ENCODE data around the gene NFE2.
"Not testable (repeated sequence)": the region's sequence is repeated elsewhere in the genome, so short reads cannot be mapped to it uniquely, and the experiment has no call there.

The NFE2 gene

DNA sequence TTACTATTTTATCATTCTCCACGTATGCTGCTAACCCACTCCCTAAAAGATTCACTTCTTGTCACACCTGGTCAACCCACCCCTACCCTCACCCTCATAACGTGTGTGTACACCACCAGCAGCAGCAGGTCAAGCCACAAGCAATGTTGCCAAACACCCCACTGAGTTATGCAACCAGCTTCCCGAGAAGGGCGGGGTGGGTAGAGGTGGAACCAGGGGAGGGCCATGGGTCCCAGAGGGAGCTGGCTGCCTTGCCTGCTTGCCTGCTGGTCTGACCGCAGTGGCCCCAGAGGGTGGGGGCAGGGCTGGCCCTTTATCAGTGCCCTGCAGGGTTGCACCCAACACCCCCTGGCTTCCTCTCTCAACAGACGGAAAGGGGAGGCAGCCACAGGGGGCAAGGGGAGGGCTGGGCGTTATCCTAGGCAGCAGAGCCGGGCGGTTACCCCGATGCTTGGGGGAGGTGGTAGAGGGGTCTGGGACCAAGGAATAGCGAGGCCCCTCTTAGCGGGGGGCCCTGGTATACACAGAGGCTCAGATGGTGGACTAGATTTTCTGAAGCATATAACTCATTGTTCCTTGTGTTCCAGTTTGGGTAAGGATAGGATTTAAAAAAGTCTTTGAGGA lies 3.5 kb upstream of the NFE2 start:
- DNase-seq, result no peak

DNA sequence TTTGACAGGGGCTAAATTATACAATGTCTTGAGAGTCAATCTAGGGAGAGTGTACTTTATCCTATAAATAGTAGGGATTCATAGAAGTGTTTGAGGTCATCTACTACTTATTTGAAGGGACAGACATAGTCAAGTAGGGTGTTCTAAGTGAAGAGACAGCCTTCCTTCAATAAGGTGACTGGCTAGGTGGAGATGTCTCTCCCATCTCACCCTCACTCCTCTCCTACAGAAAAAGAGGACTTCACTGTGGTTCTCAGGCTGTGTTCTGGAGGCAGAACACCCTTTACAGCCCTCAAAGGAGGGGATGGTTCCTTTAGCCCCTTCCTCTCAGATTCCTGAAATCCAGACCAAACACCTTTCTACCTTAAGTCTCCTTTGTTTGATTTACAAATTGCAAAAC lies 2.8 kb upstream of the NFE2 start:
- no peak for DNase-seq

- no peak for DNase-seq
These were observed 723 bp upstream of the NFE2 start for GRCh38 chr12:54301428-54302048.

DNA sequence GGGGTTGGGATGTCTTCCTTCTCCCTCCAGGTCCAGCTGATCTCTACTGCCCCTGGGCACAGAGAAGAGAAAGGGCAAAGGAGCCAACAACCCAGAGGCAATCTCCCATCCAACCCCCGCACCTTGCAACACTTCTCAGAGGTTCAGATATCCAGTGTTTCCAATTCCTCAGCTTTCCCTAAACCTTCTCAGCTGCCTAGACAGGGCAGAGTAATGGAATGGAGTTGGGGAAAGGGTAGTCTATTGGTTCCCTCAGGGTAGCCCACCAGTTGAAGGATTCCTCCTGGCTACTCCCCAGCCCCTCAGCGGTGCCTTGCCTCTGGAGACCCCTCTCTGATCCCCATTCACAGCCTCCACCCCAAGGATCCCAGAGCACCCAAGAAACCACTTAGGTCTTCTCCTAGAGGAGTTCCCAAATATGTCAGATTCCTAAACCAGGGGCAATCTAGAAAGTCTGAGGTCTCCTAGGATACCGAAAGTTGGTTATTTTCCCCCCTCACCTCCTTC lies 537 bp downstream of the NFE2 start:
- no peak for DNase-seq

GRCh38 chr12:54299515-54300224 lies 1.1 kb downstream of the NFE2 start:
- no peak for DNase-seq

- no peak for DNase-seq
These were observed 1.9 kb downstream of the NFE2 start for GRCh38 chr12:54298904-54299303.

DNA sequence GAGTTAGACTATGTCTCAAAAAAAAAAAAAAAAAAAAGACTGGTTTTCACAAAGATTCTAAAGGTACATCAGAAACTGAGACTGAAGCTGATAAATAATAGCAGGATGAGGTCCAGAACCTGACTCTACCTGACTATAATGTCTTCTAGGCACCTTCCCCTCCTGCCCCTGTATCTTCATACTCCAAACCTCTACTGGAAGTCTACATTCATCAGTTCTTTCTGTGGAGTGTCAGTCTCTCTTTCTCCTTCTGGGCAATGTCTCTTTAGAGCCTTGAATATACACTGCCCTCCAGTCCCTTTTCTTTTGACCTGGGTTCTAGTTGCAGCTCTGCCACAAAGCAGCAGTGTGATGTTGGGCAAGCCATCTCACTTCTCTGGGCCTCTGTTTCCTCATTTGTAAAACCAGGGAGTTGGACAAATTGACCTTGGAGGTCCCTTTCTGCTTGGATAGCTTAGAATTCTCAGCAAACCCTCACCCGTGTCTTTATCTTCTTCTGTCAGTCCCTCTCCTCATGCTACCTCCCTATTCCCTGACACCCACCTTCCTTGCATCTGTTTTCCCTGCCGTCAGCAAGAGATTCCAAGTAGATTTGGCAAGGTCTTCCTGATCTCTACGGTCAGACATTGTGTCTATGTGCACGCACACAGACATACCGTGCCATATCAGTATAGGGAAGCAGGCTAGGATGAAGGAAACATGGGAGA lies 4.3 kb downstream of the NFE2 start:
- DNase-seq, result no peak

GRCh38 chr12:54294953-54295566 lies 5.8 kb downstream of the NFE2 start:
- no peak for DNase-seq

- peak; percentile 64 for DNase-seq
These were observed 6.5 kb downstream of the NFE2 start for GRCh38 chr12:54294152-54294952.

GRCh38 chr12:54292931-54293241 lies 7.9 kb downstream of the NFE2 start:
- no peak for DNase-seq

DNA sequence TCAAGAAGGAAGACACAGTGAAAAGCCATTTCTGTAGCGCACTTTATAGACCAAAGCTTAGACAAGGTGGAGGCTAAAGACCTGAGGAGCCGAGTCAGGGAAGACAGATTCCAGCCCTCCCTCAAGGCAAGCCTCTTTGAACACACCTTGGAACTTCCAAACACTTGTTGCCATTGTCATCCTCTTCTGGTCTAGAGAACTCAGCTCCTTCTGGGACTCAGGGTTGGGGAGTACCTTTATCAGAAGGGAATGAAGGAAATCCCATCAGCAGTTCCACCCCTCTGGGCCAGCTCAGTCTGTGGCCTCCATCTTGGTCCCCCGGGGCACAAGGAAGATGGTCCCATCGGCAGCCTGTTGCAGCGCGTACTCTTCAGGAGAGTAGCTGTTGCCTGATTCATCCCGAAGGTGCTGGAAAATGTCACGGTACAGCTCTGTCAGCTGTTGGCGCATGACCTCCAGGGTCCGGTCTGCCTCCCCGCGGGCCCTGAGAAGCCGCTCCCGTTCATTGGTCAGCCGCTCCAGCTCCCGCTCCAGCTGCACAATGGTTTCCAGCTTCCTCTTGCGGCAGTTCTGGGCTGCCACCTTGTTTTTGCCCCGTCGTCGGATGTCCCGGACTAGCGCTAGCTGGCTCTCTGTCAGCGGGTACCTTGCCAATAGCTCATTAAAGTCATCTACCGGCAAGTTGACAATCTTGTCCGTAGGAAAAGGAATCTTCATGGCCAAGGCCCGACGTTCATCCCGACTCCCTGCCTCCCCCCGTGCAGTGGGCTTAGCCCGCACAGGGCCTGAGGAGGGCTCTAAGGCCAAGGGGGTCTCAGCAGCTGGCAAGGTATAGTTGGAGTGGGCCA lies 8.5 kb downstream of the NFE2 start:
- DNase-seq, result no peak

DNA sequence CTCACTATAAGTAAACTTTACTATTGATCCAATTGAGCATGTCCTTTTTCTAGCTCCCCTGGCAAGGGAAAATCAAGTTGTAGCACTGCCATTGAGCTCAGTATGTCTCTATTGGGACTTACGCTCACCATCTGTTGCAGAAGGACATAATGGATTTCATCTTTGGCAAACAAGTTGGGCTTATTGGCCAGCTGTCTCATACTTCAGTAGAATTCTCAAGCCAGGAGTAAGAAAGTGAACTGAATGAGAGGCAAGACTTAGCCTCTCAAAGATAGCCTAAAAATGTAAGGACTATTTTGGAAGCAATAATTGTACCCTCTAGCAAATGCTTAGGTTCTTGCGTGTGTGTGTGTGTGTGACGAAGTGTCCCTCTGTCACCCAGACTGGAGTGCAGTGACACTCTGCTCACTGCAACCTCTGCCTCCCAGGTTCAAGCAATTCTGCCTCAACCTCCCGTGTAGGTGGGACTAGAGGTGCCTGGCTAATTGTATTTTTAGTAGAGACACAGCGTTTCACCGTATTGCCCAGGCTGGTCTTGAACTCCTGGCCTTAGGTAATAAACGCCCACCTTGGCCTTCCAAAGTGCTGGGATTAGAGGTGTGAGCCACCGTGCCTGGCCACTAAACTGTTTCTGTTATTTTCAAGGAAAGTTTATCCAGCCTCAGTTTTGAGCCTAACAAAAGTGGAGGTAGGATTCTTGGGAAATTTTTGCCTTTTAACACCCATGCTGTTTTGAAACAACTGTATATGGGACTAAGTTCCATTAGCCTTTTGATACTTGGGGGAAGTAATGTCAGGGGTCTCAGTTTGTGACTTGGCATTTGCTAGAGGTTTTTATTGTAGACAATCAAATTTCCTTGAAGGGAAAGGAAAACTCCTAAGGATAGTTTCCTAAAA lies 13.3 kb downstream of the NFE2 start:
- no peak for DNase-seq

DNA sequence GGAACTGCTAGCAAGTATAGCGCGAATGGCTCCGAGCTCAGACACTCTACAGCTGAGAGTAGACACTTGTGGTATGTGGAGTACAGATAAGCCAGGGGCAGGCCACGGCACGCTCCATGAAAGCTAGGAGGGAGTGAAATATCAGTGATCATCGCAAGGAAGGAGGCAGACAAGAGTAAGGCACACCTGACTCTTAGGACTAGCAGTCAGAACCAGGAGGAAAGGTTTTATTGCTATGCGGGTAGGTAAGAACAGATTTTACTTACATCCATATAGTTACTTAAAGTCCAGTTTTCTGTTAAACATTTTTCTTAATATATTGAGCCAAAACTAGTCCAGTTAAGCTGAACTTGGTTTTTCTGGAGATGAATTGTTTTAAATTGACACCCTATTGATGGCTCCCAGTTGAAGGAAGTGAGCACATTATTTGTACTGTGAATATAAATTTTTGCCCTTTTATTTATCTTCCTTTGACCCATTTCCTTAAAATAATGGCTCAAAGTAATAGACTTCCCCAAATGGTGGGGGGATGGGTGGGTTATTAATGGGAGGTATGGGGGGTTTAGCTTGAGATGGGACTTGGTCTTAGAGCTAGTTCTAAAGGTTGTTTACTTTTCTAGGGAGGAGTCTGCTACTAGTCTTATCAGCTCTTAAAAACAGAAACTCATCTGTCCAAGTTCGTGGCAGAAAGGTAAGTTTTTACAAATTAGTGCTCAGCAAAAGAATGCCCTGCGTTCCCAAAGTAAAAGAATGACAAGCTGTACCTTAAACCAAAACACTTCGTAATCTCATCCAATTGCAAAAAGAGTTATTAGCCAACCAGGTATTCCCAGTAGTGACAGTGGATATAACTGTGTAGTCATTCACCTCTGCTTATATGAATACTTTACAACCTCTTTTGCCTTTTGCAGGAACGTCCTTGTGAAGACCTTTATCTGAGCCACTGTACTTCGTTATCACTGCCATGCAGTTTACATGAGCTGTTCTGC lies 14.5 kb downstream of the NFE2 start:
- DNase-seq, result no peak

DNA sequence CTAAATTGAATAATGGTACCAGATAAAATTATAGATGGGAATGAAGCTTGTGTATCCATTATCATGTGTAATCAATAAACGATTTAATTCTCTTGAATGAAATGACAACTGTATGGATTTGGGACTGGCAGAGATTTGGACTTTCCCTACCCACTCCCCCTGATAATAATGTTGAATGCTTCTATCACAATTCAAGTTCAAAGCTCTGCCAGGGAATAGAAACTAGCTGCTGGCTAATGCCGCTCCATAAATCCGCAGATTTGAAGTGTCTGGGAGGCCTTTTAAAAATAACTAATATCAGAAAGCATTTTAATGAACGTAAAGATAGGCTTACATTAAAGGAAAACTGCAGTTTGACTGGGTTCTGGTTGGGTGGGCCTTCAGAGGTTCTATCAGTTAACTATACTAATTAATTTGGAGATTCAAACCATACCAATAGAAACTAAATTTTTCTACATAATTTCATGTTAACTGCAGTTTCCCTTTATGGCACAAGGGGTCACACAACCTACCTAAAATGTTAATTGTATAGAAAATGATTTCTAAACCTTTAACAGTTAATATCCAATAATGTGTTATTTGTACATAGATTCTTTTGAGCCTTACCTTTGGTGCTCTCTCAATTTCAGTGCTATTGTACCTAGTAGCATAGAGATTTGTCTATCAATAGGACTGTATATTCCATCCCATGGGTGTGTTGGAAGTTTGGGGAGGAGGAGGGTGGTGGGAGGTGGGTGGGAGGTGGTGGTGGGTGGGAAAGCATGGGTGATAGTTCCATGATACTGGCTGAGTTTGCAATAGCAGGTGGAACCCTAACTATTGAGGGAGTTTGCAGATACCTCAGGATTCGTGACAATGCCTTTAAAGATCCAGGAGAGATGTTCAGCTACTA lies 15.4 kb downstream of the NFE2 start:
- DNase-seq, result no peak

GRCh38 chr12:54284070-54284780 lies 16.6 kb downstream of the NFE2 start:
- not testable (repeated sequence) for DNase-seq

- no peak for DNase-seq
These were observed 17.7 kb downstream of the NFE2 start for GRCh38 chr12:54282949-54283593.

DNA sequence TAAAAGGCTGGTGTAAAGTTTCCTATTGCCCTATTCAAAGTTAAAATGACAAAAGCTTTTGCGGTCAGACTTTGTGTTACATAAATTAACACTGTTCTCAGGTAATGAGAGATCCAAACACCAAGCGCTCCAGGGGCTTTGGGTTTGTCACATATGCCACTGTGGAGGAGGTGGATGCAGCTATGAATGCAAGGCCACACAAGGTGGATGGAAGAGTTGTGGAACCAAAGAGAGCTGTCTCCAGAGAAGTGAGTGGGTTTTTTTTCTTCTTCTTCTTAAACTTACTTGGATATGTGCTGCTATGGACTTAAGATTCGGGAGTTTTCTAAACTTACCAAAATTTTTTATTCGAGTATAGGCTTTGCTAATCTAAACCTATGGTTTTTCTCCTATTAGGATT lies 19.1 kb downstream of the NFE2 start:
- not testable (repeated sequence) for DNase-seq

Data from activated T-cell treated with anti-CD3 and anti-CD28 coated beads, Interleukin-2, amount 50 U/mL, for 1 hour (primary cell).